Activated naive CD8-positive, alpha-beta T cell treated with anti-CD3 and anti-CD28 coated beads for 36 hours (primary cell): ENCODE measurements around the gene PDE3A. TPM values are rescaled to one million over a fixed set of nuclear protein-coding genes. Genes with fewer than 3 reads are reported as not detected.
"Not testable (repeated sequence)": the region's sequence is repeated elsewhere in the genome, so short reads cannot be mapped to it uniquely, and the experiment has no call there.

Experiments
- DNase-seq: peaks from one replicate; pipeline ENCODE4 v3.0.0; 2021
- H3K27ac Mint-ChIP-seq: one replicate; pipeline ENCODE4 v1.8.0; 2022; ENCODE audit warnings: mild to moderate bottlenecking, moderate library complexity, mixed read lengths
- H3K27me3 Mint-ChIP-seq: one replicate; pipeline ENCODE4 v1.8.0; 2022; ENCODE audit warnings: mild to moderate bottlenecking, mixed read lengths
- H3K36me3 Mint-ChIP-seq: one replicate; pipeline ENCODE4 v1.8.0; 2021; ENCODE audit warnings: mild to moderate bottlenecking, mixed read lengths
- H3K4me1 Mint-ChIP-seq: one replicate; pipeline ENCODE4 v1.8.0; 2021; ENCODE audit warnings: mixed read lengths
- H3K4me3 Mint-ChIP-seq: one replicate; pipeline ENCODE4 v1.8.0; 2022; ENCODE audit warnings: mild to moderate bottlenecking, moderate library complexity, mixed read lengths
- H3K9me3 Mint-ChIP-seq: one replicate; pipeline ENCODE4 v1.8.0; 2022; ENCODE audit warnings: mixed read lengths
- total RNA-seq, 2 experiments: library from RNA; stranded (reverse); gene quantifications; one replicate each; pipeline ENCODE4 v1.2.3, GENCODE V29; 2021

PDE3A gene
- total RNA-seq, 2 experiments from 2014 or later: not detected

- Mint-ChIP-seq H3K36me3 (no peaks in the 10 kb centered on the region), H3K27ac (no peak overlapping the region), H3K4me3 (no peak overlapping the region), H3K27me3 (peaks cover 3% of the 10 kb centered on the region), H3K4me1 (no peaks in the 10 kb centered on the region), H3K9me3 (no peaks in the 10 kb centered on the region)
- no peak for DNase-seq
Measured at GRCh38 chr12:20585055-20585625, 216.8 kb downstream of the PDE3A start.

- Mint-ChIP-seq H3K9me3 (no peaks in the 10 kb centered on the region), H3K27ac (no peak overlapping the region), H3K4me1 (no peaks in the 10 kb centered on the region), H3K27me3 (peaks cover 3% of the 10 kb centered on the region), H3K36me3 (no peaks in the 10 kb centered on the region), H3K4me3 (no peak overlapping the region)
- DNase-seq: no peak
Measured at GRCh38 chr12:20585913-20586312, 217.6 kb downstream of the PDE3A start.

GRCh38 chr12:20588042-20588441, 219.7 kb downstream of the PDE3A start:
- Mint-ChIP-seq H3K36me3 (no peaks in the 10 kb centered on the region), H3K4me3 (no peak overlapping the region), H3K4me1 (no peaks in the 10 kb centered on the region), H3K9me3 (no peaks in the 10 kb centered on the region), H3K27me3 (peaks cover 3% of the 10 kb centered on the region), H3K27ac (no peak overlapping the region)
- DNase-seq: no peak

- H3K36me3 Mint-ChIP-seq: no peaks in the 10 kb centered on the region
- DNase-seq: no peak
- H3K9me3 Mint-ChIP-seq: no peaks in the 10 kb centered on the region
- H3K27me3 Mint-ChIP-seq: no peaks in the 10 kb centered on the region
- no peaks in the 10 kb centered on the region for H3K4me1 Mint-ChIP-seq
- no peak overlapping the region for H3K4me3 Mint-ChIP-seq
- no peak overlapping the region for H3K27ac Mint-ChIP-seq
Measured at GRCh38 chr12:20590570-20590969, 222.2 kb downstream of the PDE3A start.

- Mint-ChIP-seq H3K4me1 (no peaks in the 10 kb centered on the region), H3K4me3 (no peak overlapping the region)
Measured at GRCh38 chr12:20592556-20592955, 224.2 kb downstream of the PDE3A start.

GRCh38 chr12:20593611-20594010, 225.3 kb downstream of the PDE3A start:
- Mint-ChIP-seq H3K36me3 (no peaks in the 10 kb centered on the region), H3K9me3 (no peaks in the 10 kb centered on the region), H3K4me3 (no peak overlapping the region), H3K27ac (no peak overlapping the region), H3K4me1 (no peaks in the 10 kb centered on the region), H3K27me3 (no peaks in the 10 kb centered on the region)
- DNase-seq: no peak

More at GRCh38 chr12:20592556-20592955, 224.2 kb downstream of the PDE3A start:
- Mint-ChIP-seq H3K27me3 (no peaks in the 10 kb centered on the region), H3K27ac (no peak overlapping the region), H3K9me3 (no peaks in the 10 kb centered on the region), H3K36me3 (no peaks in the 10 kb centered on the region)
- DNase-seq: no peak

GRCh38 chr12:20596061-20596460, 227.7 kb downstream of the PDE3A start:
- Mint-ChIP-seq H3K4me1 (no peaks in the 10 kb centered on the region), H3K36me3 (no peaks in the 10 kb centered on the region), H3K4me3 (no peak overlapping the region), H3K27me3 (no peaks in the 10 kb centered on the region), H3K9me3 (no peaks in the 10 kb centered on the region), H3K27ac (no peak overlapping the region)
- DNase-seq: no peak

- Mint-ChIP-seq H3K9me3 (no peaks in the 10 kb centered on the region), H3K4me3 (no peak overlapping the region), H3K27me3 (no peaks in the 10 kb centered on the region), H3K36me3 (no peaks in the 10 kb centered on the region), H3K27ac (no peak overlapping the region), H3K4me1 (no peaks in the 10 kb centered on the region)
- no peak for DNase-seq
Measured at GRCh38 chr12:20599757-20600156, 231.4 kb downstream of the PDE3A start.

GRCh38 chr12:20601668-20602280, 233.4 kb downstream of the PDE3A start:
- no peak for DNase-seq
- Mint-ChIP-seq H3K9me3 (no peaks in the 10 kb centered on the region), H3K4me3 (no peak overlapping the region), H3K4me1 (no peaks in the 10 kb centered on the region), H3K27ac (no peak overlapping the region), H3K36me3 (no peaks in the 10 kb centered on the region), H3K27me3 (no peaks in the 10 kb centered on the region)

- no peaks in the 10 kb centered on the region for H3K4me1 Mint-ChIP-seq
- no peak for DNase-seq
- no peaks in the 10 kb centered on the region for H3K9me3 Mint-ChIP-seq
- H3K27me3 Mint-ChIP-seq: no peaks in the 10 kb centered on the region
- H3K36me3 Mint-ChIP-seq: no peaks in the 10 kb centered on the region
- H3K4me3 Mint-ChIP-seq: no peak overlapping the region
- no peak overlapping the region for H3K27ac Mint-ChIP-seq
Measured at GRCh38 chr12:20602641-20603391, 234.5 kb downstream of the PDE3A start.

GRCh38 chr12:20604408-20605067, 236.2 kb downstream of the PDE3A start:
- no peak overlapping the region for H3K27ac Mint-ChIP-seq
- H3K4me3 Mint-ChIP-seq: no peak overlapping the region
- H3K27me3 Mint-ChIP-seq: no peaks in the 10 kb centered on the region
- no peak for DNase-seq
- no peaks in the 10 kb centered on the region for H3K9me3 Mint-ChIP-seq
- H3K4me1 Mint-ChIP-seq: no peaks in the 10 kb centered on the region
- H3K36me3 Mint-ChIP-seq: no peaks in the 10 kb centered on the region

- H3K27me3 Mint-ChIP-seq, DNase-seq, H3K27ac Mint-ChIP-seq, H3K4me1 Mint-ChIP-seq, H3K9me3 Mint-ChIP-seq, H3K4me3 Mint-ChIP-seq, H3K36me3 Mint-ChIP-seq: not testable (repeated sequence)
Measured at GRCh38 chr12:20615020-20615419, 246.7 kb downstream of the PDE3A start.

GRCh38 chr12:20616093-20616492, 247.8 kb downstream of the PDE3A start:
- Mint-ChIP-seq H3K4me3 (no peak overlapping the region), H3K36me3 (no peaks in the 10 kb centered on the region), H3K9me3 (no peaks in the 10 kb centered on the region), H3K27ac (no peak overlapping the region), H3K4me1 (no peaks in the 10 kb centered on the region), H3K27me3 (no peaks in the 10 kb centered on the region)
- no peak for DNase-seq

- H3K4me3 Mint-ChIP-seq: no peak overlapping the region
- H3K4me1 Mint-ChIP-seq: no peaks in the 10 kb centered on the region
- no peaks in the 10 kb centered on the region for H3K36me3 Mint-ChIP-seq
- H3K27ac Mint-ChIP-seq: no peak overlapping the region
- DNase-seq: no peak
- no peaks in the 10 kb centered on the region for H3K9me3 Mint-ChIP-seq
- no peaks in the 10 kb centered on the region for H3K27me3 Mint-ChIP-seq
Measured at GRCh38 chr12:20620261-20620660, 251.9 kb downstream of the PDE3A start.

- H3K27me3 Mint-ChIP-seq: no peaks in the 10 kb centered on the region
- no peaks in the 10 kb centered on the region for H3K36me3 Mint-ChIP-seq
- no peaks in the 10 kb centered on the region for H3K4me1 Mint-ChIP-seq
- no peak overlapping the region for H3K4me3 Mint-ChIP-seq
- DNase-seq: no peak
- H3K27ac Mint-ChIP-seq: no peak overlapping the region
- H3K9me3 Mint-ChIP-seq: no peaks in the 10 kb centered on the region
Measured at GRCh38 chr12:20624718-20625117, 256.4 kb downstream of the PDE3A start.
